Measurements from ENCODE around the gene SLC15A4.

The SLC15A4 gene

GRCh38 chr12:128747441-128747840 lies 76.3 kb downstream of the SLC15A4 start:
- TF ChIP-seq, protein P1, sequence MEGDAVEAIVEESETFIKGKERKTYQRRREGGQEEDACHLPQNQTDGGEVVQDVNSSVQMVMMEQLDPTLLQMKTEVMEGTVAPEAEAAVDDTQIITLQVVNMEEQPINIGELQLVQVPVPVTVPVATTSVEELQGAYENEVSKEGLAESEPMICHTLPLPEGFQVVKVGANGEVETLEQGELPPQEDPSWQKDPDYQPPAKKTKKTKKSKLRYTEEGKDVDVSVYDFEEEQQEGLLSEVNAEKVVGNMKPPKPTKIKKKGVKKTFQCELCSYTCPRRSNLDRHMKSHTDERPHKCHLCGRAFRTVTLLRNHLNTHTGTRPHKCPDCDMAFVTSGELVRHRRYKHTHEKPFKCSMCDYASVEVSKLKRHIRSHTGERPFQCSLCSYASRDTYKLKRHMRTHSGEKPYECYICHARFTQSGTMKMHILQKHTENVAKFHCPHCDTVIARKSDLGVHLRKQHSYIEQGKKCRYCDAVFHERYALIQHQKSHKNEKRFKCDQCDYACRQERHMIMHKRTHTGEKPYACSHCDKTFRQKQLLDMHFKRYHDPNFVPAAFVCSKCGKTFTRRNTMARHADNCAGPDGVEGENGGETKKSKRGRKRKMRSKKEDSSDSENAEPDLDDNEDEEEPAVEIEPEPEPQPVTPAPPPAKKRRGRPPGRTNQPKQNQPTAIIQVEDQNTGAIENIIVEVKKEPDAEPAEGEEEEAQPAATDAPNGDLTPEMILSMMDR (conservative IDR thresholded peaks at IDR 0.05; ENCODE audit: low read length), result no peak

DNA sequence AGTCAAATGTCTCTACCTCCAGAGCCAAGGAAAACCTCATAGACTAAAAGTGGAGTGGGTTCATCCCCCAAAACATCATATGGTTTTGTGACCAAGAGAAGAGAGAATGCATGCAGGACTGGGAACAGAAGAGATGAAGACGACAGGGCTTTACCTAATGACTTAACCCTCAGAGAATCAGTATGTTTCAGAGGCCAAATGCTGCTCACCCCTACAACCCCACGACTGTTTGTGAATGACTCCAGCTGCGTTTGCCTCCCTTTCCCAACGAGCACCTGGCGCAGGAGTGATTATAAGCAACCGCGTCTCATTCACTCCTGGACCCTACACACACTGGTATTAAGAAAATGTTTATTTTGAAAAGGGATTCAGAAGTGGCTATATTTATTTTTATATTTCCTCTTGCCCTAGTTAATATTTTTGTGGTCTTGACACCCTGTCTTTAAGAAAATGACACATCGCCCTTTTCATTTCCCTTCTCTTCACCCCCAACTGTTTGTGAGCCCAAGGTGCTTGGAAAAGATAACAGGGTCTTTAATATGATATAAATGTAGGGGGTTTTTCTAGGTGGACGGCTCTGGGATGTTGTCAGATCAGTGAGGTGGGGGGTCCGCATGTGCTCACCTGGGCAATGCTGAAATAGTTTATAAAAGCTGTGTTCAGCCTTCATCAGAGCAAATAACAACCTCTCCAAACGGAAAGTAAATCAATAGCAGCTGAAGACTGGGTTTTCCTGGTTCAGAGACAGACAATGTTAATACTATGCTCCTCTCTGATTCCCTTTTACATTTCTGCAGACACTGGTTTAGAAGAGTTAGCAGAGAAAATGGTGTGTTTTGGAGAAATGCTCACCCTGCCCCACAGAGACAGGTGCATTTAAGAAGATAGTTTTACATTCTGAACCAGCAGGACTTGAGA lies 77.7 kb downstream of the SLC15A4 start:
- TF ChIP-seq, protein P1 (conservative IDR thresholded peaks at IDR 0.05; ENCODE audit: low read length), result no peak
- no peak overlapping the region for H3K4me3 ChIP-seq (ENCODE audit: low read length)
- no peak for DNase-seq (ENCODE audit: low read depth)

More at GRCh38 chr12:128747441-128747840, 76.3 kb downstream of the SLC15A4 start:
- DNase-seq (ENCODE audit: low read depth), result no peak
- H3K4me3 ChIP-seq (ENCODE audit: low read length), result no peak overlapping the region

DNA sequence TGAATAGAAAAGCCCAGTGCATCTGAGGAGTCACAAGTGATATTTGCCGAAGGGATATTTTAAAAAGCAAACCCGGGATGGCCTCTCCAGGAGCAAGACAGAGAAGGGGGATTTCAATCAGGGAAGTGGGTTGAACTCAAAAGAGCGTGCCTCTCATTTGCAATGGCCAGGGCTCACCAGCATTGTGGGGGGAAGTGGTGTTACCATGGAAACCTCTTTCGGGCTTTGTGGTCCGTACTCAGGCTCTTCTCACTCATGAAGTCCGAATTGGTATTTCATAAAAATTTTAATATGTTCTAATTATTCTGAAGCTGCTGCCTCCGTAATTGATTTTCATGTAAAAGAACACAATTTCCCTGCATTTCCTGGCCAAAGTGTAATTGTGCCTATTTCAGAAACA lies 79.8 kb downstream of the SLC15A4 start:
- TF ChIP-seq, protein P1 (conservative IDR thresholded peaks at IDR 0.05; ENCODE audit: low read length), result no peak
- no peak for DNase-seq (ENCODE audit: low read depth)
- H3K4me3 ChIP-seq (ENCODE audit: low read length), result no peak overlapping the region
